GM21526 (cell line): Measurements from ENCODE around the gene CORO2B.

Experiments used
- ATAC-seq: cut with Tn5 transposase; IDR thresholded peaks from one replicate; pipeline ENCODE4 v1.9.1; 2021; ENCODE audit warnings: moderate library complexity; ENCODE audit not compliant: unreplicated experiment, low FRiP score

The CORO2B gene

DNA sequence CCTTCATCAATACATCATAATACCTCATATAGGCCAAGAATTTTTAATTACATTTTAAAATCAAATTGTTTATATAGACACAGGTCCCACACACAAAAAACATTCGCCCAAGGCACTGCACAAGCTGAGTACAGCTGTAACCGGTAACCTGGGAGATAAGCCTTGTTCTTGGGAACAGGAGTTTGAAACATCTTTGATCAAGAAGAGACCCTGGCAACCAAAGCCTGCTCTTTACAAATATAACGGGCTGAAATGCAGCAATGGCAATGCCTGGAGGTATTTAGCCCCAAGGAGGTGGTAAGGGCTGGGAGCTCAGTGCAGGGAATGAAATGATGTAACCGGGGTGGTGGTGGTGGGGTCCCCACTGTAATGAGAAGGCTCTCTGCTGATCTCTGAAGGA lies 7.2 kb upstream of the CORO2B start:
- no peak for ATAC-seq

DNA sequence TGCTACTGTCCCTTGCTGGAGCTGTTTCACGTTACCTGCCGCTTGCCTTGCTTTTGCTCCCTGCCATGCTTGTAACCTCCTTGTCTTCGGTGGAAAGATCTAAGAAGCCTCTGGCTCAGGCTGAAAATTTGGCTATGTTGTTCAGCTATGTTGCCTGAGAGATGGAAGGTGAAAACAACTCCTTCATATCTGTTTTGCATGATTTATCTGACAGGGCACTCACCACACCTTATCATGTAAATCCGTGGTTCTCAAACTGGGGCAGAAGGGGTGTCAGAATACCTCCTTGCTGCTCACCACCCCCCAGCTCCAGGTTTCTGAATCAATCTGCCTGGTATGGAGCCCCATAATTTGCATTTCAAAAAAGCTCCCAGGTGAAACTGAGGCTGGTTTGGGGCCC lies 6.5 kb upstream of the CORO2B start:
- no peak for ATAC-seq

GRCh38 chr15:68572921-68573320 lies 5.9 kb upstream of the CORO2B start:
- ATAC-seq = no peak

DNA sequence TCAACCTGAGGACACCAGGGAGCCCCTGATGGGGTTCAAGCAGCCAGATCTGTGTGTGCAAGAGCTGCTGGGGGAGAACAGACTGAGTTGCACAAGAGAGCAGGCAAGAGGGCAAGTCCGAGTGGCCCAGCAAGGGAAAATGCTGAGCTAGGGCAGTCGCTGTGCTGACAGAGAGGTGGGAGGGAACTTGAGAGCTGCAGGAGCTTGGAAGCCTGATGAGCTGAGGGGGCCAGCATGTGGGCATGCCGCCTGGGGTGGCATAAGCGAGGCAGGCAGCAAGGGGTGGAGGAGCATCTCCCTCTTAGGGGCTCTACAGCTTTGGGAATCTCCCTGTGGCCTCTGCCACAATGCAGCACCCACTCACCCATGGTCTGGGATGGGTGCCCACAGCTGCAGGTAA lies 4.7 kb upstream of the CORO2B start:
- ATAC-seq = no peak

DNA sequence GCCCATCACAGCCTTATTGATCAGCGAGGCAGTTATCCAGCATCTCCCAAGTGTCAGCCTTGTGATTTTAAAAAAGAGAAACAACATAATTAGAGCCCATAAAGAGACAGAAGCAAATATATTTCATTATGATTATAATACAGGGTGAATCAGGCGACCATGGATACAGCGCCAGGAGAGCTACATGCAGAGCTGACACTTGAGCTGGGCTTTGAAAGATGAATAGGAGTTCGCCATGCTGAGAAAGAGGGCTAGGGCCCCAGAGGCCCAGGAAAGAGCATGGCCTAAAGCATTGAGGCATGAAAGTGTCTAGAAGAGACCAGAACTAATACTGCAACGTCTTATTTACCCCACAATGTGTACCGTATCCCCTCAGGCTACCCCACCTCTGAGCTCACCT lies 4.2 kb upstream of the CORO2B start:
- ATAC-seq = no peak

- no peak for ATAC-seq
Observed at GRCh38 chr15:68576235-68576892, 2.4 kb upstream of the CORO2B start.

GRCh38 chr15:68578175-68578979 lies 416 bp upstream of the CORO2B start:
- no peak for ATAC-seq

- no peak for ATAC-seq
Observed at GRCh38 chr15:68580026-68580882, 1.5 kb downstream of the CORO2B start.

- ATAC-seq = no peak
Observed at GRCh38 chr15:68580883-68581155, 2.0 kb downstream of the CORO2B start.

- no peak for ATAC-seq
Observed at GRCh38 chr15:68581725-68582124, 2.9 kb downstream of the CORO2B start.

DNA sequence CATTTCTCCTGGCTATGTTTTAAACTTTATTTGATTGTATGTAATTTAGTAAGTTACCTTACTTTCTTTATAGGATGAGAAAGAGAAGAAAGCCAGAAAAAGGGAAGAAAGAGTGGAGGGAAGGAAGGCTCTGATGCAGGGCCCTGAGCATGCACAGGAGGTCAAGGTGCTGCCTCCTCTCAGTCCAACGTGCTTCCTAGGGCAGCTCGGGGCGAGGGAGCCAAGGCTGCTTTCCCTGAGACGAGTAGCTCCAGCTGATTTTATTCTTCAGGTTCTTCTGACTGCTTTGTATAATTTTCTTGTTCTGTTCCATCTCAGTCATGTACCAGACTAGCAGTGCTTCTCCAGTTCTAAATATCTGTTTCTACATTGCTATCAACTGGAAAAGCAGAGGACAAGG lies 3.4 kb downstream of the CORO2B start:
- no peak for ATAC-seq

GRCh38 chr15:68582864-68583263 lies 4.1 kb downstream of the CORO2B start:
- ATAC-seq = no peak

DNA sequence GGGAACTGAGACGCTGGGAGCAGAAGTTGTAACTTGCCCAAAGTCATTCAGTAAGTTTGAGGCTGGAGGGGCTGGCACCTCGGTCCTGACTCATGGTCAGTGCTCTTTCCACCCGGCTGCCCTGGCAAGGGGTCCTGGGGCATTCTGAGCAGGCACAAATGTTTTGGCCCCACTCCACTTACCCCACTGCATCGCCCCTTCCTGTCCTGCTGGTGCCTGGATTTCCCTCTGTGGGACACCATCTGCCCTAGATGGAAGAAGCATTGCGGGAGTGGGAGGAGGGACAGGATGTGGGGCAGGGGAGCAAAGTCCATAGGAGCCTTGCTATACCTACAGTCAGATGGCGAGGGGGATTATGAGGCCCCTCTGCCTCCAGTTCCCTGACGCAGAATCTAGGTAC lies 4.5 kb downstream of the CORO2B start:
- no peak for ATAC-seq

- no peak for ATAC-seq
Observed at GRCh38 chr15:68583936-68584755, 5.4 kb downstream of the CORO2B start.

DNA sequence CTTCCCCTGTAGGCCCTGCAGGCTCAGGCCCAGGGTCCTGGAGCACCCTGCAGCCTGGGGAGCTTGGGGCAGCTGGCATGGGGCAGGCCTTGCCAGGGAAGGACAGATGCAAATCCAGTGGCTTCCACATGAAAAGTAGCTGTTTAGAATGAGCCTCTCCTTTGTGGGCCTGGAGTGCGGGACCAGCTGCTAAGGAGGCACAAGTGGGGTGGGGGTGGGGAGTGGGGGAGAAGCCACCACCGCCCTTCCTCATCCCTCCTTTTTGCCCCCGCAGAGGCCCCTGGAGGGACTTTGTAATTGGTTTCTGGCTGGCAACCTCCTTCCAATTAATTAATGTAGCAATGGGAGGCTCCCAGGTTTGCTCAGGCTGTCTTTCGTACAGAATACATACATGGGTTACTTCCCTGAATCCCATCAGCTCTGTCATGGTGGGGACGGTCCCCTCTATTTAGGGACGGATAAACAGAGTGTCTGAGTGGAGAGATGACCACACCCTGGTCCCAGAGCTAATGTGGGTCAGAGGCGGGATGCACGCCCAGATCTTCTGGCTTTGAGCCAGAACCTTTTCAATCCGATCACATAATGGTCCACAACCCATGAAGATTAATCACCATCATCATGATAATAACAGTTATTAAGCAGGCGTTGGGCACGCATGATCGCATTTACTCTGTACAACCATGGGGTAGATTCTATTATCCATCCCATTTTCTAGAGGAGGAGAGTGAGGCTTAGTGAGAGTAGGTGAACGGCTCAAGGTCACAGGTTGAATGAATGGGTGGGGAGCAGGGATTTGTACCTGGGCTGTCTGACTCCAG lies 6.2 kb downstream of the CORO2B start:
- ATAC-seq = no peak

DNA sequence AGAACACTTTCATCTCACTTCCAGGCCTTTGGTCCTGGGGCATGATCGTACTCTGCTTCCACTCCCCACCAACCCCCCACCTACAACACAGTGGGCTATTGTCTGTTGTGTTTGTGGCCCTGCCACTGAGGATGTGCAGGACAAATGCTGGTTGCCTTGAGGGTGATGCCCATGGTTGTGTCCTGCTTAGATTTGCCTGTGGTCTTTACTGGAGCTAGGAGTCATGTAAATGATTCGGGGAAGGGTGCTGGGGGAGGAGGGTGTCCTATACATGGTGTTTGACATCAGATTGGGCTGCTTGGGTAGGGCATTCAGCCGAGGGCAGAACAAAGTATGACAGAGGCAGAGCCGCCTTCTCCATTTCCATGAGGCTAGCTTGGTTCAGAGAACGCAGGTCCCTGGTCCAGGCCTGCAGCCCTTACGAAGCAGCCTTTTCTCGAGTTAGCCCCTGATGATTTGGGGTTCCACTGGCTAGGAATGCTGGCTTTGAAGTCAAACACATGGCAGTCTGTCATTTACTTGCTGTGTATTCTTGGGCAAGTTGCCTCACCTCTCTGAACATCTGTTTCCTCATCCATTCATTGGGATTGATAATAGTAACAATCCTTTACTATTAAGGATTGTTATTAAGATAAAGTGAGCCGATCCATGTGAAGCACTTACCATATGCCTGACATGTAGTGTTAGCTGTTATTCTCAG lies 6.9 kb downstream of the CORO2B start:
- ATAC-seq = no peak

GRCh38 chr15:68586274-68586961 lies 7.6 kb downstream of the CORO2B start:
- no peak for ATAC-seq

- no peak for ATAC-seq
Observed at GRCh38 chr15:68587769-68588385, 9.1 kb downstream of the CORO2B start.
